Mucosa of stomach (tissue), 1 donor: Measurements from ENCODE around the gene JPH3.

Experiments
- H3K27me3 ChIP-seq: one replicate; pipeline ENCODE4 v1.7.0; 2013; ENCODE audit warnings: mild to moderate bottlenecking, low read length; ENCODE audit not compliant: control insufficient read depth, insufficient read depth
- H3K36me3 ChIP-seq: one replicate; pipeline ENCODE4 v1.7.0; 2013; ENCODE audit warnings: low read length; ENCODE audit not compliant: control insufficient read depth, insufficient read depth
- H3K4me1 ChIP-seq: one replicate; pipeline ENCODE4 v1.7.0; 2013; ENCODE audit warnings: mild to moderate bottlenecking, low read length; ENCODE audit not compliant: control insufficient read depth, insufficient read depth
- H3K4me3 ChIP-seq: one replicate; pipeline ENCODE4 v1.7.0; 2013; ENCODE audit warnings: low read length
- H3K9ac ChIP-seq: one replicate; pipeline ENCODE4 v1.7.0; 2013; ENCODE audit warnings: mild to moderate bottlenecking, low read length, moderate library complexity
- H3K9me3 ChIP-seq: one replicate; pipeline ENCODE4 v1.7.0; 2013; ENCODE audit warnings: mild to moderate bottlenecking, low read length, moderate library complexity; ENCODE audit not compliant: control insufficient read depth
- donor health status: Pancreatic carcinoma.

JPH3 gene

DNA sequence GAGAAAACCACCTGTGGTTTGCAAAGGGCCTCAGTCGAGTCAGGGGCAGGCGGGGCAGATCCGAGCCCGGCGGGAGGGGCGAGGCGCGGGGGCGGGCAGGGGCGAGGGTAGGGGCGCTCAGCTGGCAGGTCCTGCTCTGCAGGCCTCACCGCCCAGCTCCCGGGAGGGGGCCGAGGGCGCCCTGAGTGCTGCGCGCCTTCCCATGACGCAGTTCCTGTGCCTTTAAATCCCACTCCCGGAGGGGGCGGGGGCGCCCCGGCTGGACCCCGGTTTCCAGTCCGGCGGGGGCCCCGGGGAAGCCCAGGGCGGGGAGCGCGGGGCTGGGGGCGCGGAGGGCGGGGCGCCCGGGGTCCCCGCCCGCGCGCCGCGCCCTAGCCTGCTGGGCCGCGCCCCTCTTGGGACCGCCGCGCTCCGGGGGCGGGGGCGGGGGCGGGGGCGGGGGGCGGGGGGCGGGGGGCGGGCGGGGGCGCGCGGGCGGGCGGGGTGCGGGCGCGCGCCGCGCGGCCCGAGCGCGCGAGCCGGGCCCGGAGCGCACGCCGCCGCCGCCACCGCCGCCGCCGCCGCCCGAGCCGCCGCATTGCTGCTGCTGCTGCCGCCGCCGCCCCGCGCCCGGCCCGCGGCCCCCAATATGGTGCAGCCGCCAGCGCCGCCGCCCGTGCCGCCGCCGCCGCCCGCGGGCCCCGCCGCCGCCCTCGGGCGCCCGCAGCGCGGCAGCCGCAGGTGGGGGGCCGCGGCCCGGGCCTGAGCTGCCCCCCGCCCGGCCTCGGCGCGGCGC lies at the start of gene JPH3:
Gene JPH3 (plus strand): TSS at position 508 of the 775 bp plus-strand sequence. CDS start 639 bp downstream, outside the sequence.
- Histone ChIP-seq H3K4me1 (no peaks in the 10 kb centered on the region), H3K4me3 (no peak within 1 kb of the TSS), H3K27me3 (peaks cover 63% of the 10 kb centered on the region), H3K9ac (no peak within 1 kb of the TSS), H3K9me3 (no peaks in the 10 kb centered on the region), H3K36me3 (no peaks in the 10 kb centered on the region)

DNA sequence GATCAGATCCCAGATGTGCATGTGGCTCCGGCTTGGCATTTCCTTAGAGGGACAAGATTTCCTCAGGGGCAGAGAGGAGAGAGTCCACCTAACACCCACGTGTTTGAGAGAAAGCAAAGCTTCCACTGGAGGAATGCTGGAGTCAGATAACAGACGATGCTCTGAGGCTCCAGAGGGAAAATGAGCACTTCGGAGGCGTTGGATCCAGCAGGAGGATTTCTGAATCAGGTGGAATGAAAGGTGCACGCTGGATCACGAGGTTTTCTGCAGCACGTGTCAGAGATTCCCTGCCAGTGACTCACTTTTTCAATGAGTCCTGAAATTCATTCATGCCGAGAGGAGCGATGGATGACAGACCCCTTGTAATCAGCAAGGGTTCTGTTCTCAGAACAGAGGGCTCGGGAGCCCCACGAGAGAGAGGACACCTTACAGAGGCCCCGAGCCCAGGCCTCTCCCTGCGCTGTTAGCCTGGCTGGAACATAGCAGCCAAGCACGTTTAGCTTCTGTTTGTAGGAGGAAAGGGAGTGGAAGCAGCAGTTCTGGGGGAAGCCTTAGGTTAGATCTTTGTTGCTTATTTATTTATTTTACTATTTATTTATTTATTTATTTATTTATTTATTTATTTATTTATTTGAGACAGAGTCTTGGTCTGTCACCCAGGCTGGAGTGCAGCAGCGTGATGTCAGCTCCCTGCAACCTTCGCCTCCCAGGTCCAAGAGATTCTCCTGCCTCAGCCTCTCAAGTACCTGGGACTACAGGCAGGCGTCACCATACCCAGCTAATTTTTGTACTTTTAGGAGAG lies 49.3 kb upstream of the JPH3 start:
- Histone ChIP-seq H3K36me3 (no peaks in the 10 kb centered on the region), H3K4me3 (no peak overlapping the region), H3K9ac (no peak overlapping the region), H3K27me3 (peaks cover 4% of the 10 kb centered on the region), H3K9me3 (no peaks in the 10 kb centered on the region), H3K4me1 (no peaks in the 10 kb centered on the region)

DNA sequence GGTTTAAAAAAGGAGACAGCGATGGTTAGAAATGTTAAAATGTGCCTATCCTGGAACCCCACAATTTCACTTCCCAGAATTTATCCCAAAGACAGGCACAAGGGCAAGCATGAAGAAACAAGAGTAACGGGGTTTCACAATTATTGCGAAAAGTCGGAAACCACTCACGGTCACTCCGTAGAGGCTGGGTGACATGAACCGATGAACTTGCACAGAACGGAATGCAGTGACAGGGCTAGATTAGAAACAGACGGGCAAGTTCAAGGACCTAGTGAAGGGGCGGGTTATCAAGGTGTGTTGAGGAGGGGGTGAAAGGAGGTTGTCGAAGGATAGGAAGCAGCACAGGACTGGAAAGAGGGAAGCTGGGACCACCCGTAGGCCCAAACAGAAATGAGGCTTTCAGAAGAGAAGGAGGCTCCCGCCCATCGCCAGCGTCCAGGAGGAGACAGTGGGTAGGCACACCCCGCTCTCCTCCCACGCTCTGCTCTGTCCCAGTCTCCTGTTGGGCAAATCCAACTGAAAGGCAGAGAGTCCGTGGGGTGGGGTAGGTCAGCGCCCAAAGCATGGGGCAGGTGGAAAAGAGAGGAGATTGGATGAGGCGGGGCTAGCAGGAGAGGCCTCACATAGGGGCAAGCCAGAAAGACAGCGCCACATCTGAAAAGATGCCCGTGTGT lies 47.4 kb upstream of the JPH3 start:
- Histone ChIP-seq H3K27me3 (peaks cover 2% of the 10 kb centered on the region), H3K4me1 (no peaks in the 10 kb centered on the region), H3K9me3 (no peaks in the 10 kb centered on the region), H3K36me3 (no peaks in the 10 kb centered on the region), H3K4me3 (no peak overlapping the region), H3K9ac (no peak overlapping the region)

DNA sequence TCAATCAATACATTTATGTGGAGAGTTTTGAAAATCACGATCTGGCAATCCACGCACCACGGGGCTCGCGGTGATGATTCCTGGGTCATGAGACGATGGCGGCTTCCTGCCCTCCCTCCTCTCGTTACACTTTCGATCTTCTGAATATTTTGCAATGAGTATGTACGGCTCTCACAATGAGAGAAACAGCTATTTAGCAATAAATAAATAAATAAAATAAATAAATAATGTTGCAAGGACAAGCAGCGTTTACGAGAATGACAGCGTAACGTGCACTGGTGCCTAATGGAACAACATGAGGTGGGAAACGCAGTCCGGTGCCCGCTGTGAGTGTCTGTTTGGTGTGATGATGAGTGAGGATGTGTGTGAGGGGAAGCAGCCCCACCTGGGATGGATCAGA lies 46.7 kb upstream of the JPH3 start:
- Histone ChIP-seq H3K36me3 (no peaks in the 10 kb centered on the region), H3K4me1 (no peaks in the 10 kb centered on the region), H3K4me3 (no peak overlapping the region), H3K27me3 (no peaks in the 10 kb centered on the region), H3K9me3 (no peaks in the 10 kb centered on the region), H3K9ac (no peak overlapping the region)

DNA sequence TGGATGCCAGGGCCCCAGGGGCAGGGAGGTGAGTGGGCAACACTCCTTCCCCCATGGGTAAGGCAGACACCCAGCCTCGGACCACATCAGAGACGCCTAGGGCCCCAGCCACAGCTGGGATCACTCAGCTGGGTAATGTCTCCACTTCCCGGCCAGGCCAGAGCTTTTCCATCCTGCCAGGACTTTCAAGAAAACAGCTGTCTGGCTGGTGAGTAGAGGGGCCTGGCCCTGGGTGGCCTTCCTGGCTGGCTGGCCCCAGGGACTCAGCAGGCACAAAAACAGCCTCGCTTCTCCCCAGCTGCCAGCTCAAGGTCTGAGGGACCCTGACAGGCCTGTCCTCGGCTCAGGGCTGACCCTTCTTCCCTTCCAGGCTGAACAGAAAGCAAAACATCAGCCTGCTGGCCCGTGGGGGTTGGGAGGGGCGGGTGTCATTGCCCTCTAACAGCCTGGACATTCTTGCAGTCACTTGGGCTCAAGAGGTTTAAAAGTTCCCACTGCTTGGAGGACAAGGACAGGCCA lies 45.3 kb upstream of the JPH3 start:
- Histone ChIP-seq H3K9ac (no peak overlapping the region), H3K36me3 (no peaks in the 10 kb centered on the region), H3K9me3 (no peaks in the 10 kb centered on the region), H3K27me3 (no peaks in the 10 kb centered on the region), H3K4me1 (no peaks in the 10 kb centered on the region), H3K4me3 (no peak overlapping the region)

DNA sequence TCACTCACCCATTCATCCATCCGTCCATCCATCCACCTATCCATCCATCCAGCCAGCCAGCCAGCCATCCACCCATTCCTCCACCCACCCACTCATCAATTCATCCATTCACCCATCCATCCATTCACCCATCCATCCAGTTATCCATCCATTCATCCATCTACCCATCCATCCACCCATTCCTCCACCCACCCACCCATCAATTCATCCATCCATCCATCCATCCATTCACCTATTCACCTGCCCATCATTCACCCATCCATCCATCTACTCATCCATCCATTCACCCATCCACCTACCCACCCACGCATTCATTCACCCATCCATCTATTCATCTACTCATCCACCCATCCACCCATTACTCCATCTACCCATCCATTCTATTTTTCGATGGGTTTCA lies 43.6 kb upstream of the JPH3 start:
- H3K9ac ChIP-seq: no peak overlapping the region
- H3K9me3 ChIP-seq: no peaks in the 10 kb centered on the region
- no peaks in the 10 kb centered on the region for H3K36me3 ChIP-seq
- no peaks in the 10 kb centered on the region for H3K4me1 ChIP-seq
- no peaks in the 10 kb centered on the region for H3K27me3 ChIP-seq
- no peak overlapping the region for H3K4me3 ChIP-seq

DNA sequence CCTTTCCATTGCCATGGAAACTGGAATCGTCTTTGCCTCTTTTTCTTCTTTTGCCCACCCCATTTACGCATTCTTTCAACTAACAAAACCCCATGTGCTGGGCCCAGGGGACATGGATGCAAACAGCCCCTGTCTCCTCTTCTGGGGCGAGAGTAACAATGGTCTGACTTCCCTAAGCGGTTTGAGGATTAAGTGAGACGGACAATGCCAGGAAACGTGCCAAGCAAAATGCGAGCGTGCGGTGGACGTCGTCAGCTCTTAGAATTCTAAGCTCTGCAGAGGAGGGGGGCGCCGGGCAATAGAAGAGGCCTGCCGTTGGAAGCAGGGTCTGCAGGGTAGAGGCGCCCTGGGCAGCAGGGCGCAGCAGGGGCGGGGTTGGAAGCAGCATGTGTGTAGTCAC lies 42.4 kb upstream of the JPH3 start:
- no peaks in the 10 kb centered on the region for H3K27me3 ChIP-seq
- H3K9ac ChIP-seq: no peak overlapping the region
- H3K9me3 ChIP-seq: no peaks in the 10 kb centered on the region
- no peaks in the 10 kb centered on the region for H3K36me3 ChIP-seq
- no peak overlapping the region for H3K4me3 ChIP-seq
- H3K4me1 ChIP-seq: no peaks in the 10 kb centered on the region

DNA sequence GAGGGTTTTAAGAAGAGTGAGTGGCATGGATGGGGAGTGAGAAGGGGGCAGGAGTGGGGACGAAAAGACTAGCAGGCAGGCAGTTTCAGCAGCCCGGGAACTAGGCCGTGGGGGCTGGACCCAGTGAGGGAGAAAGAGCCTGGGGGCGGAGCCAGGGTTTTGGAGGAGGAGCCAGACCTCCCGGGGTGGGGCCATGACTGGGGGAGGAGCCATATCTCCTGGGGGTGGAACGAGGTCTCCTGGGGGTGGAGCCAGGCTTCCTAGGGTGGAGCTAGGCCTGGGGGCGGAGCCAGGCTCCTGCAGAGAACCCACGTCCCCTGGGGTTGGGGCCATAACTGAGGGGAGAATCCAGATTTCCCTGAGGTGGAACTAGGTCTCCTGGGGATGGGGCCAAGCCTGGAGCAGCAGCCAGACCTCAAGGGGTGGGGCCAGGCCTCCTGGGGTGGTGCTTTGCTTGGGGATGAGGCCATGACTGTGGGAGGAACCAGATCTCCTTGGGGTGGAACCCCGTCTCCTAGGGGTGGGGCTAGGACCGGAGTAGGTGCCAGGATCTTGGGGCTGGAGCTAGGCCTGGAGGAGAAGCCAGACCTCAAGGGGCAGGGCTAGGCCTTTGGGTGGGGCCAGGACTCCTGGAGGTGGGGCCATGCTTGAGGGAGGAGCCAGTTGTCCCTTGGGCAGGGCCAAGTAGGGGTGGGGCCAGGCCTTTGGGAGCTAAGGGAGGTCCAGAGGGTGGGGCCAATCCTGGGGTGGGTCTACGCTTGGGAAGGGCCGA lies 41.7 kb upstream of the JPH3 start:
- Histone ChIP-seq H3K9ac (no peak overlapping the region), H3K27me3 (no peaks in the 10 kb centered on the region), H3K4me3 (no peak overlapping the region), H3K4me1 (no peaks in the 10 kb centered on the region), H3K9me3 (no peaks in the 10 kb centered on the region), H3K36me3 (no peaks in the 10 kb centered on the region)

DNA sequence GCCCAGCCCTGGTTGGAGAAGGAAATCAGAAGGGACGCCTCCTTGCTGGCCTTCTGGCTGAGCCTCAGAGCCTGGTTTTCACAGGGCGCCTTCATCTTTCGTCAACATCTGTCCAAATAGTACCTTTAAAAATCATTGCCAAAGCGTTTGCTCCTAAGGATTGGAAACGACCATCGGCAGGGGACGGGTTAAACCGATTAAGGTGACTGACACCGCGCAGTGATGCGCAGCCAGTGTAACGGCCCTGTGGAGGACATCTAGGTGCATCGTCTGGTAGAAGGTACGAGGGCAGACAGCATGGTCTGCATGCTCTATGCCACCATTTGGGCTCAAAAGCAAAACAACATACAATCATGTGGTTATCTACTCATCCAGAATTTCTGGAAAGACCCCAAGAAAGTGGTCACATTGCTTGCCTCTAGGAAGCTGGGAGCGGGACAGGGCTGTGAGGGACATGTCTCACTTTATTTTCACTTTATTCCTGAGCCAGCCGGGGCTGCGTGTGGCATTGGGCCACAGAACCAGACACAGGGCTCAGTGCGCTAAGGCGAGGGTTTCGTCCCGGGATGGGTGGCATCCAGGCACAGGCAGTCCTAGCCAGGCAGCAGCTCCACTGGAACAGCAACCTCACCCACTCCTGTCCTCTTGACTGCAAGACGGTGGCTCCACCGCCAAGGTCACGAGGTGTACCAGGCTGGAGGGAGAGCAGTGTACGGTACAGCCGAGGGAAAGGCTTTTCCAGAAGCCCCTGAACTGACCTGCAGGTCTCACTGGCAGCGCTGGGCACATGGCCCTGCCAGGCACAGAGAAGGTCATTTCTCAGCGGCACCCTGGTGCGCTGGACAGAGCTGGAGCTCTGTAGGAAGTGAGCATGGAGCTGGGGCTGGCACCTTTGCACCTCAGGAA lies 40.9 kb upstream of the JPH3 start:
- Histone ChIP-seq H3K9ac (no peak overlapping the region), H3K36me3 (no peaks in the 10 kb centered on the region), H3K4me1 (no peaks in the 10 kb centered on the region), H3K9me3 (no peaks in the 10 kb centered on the region), H3K27me3 (no peaks in the 10 kb centered on the region), H3K4me3 (no peak overlapping the region)

DNA sequence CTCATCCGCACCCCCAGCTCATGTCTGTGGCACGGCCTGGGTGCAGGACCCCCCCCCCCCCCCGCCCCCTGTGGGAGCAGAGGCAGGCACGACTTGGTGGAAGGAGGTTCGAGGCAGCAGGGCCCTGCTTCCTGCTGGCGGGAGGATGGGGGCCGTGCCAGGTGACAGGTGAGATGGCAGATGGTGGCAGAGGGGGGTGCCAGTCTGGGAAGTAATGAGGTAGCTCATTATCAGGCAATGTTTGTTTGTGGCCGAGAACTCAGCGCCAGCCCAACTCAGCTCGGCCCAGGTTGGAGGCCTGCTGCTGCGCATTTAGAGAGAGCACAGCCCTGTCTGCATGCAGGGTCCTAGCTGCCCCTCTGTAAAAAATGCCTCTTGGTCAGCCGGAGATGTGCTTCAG lies 40.1 kb upstream of the JPH3 start:
- no peaks in the 10 kb centered on the region for H3K36me3 ChIP-seq
- H3K27me3 ChIP-seq: no peaks in the 10 kb centered on the region
- no peaks in the 10 kb centered on the region for H3K4me1 ChIP-seq
- no peak overlapping the region for H3K9ac ChIP-seq
- no peak overlapping the region for H3K4me3 ChIP-seq
- no peaks in the 10 kb centered on the region for H3K9me3 ChIP-seq

DNA sequence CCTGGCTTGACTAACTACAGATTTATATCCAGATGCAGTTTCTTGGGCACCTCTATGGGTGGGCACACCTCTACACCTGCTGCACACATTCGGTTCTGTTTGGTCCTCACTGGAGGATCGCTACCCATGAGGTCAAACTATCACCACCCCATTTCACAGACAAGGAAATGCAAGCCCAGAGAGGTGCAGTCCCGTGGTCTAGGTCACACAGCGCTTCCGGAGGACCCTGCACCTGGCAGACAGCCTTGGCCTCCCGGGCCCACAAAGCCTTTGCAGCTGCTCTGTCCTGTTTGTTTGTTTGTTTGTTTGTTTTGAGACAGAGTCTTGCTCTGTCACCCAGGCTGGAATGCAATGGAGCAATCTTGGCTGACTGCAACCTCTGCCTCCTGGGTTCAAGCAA lies 39.3 kb upstream of the JPH3 start:
- no peak overlapping the region for H3K4me3 ChIP-seq
- H3K9ac ChIP-seq: no peak overlapping the region
- H3K9me3 ChIP-seq: no peaks in the 10 kb centered on the region
- H3K36me3 ChIP-seq: no peaks in the 10 kb centered on the region
- no peaks in the 10 kb centered on the region for H3K27me3 ChIP-seq
- no peaks in the 10 kb centered on the region for H3K4me1 ChIP-seq
